Mucosa of rectum (tissue), 2 donors: Measurements from ENCODE around the gene CD93.

Experiments used
- H3K27ac ChIP-seq, 2 donors: one replicate each; pipeline ENCODE4 v1.7.0; 2013; ENCODE audit warnings: inconsistent platforms in 2 of 2, low read depth in 2 of 2, low read length in 2 of 2
- H3K27me3 ChIP-seq, 2 donors: one replicate each; pipeline ENCODE4 v1.7.0; 2013; ENCODE audit warnings: low read length in 2 of 2; ENCODE audit not compliant: control insufficient read depth in 2 of 2, insufficient read depth in 2 of 2
- H3K36me3 ChIP-seq, 2 donors: one replicate each; pipeline ENCODE4 v1.7.0; 2013; ENCODE audit warnings: low read length in 2 of 2; ENCODE audit not compliant: control insufficient read depth in 2 of 2, insufficient read depth in 2 of 2
- H3K4me1 ChIP-seq, 2 donors: one replicate each; pipeline ENCODE4 v1.7.0; 2013; ENCODE audit warnings: low read length in 2 of 2, mild to moderate bottlenecking in 1 of 2; ENCODE audit not compliant: control insufficient read depth in 2 of 2, insufficient read depth in 2 of 2
- H3K4me3 ChIP-seq, 2 donors: one replicate each; pipeline ENCODE4 v1.7.0; 2013; ENCODE audit warnings: low read length in 2 of 2
- H3K9ac ChIP-seq, 2 donors: one replicate each; pipeline ENCODE4 v1.7.0; 2013; ENCODE audit warnings: low read length in 2 of 2, low read depth in 1 of 2, mild to moderate bottlenecking in 1 of 2
- H3K9me3 ChIP-seq, 2 donors: one replicate each; pipeline ENCODE4 v1.7.0; 2013; ENCODE audit warnings: low read length in 2 of 2; ENCODE audit not compliant: control insufficient read depth in 2 of 2
- donor health status: healthy.
- donor health status: Normal muscosa, but diverticular disease.

The CD93 gene

GRCh38 chr20:23071996-23072395 lies 14.1 kb downstream of the CD93 start:
- no peaks in the 10 kb centered on the region for H3K9me3 ChIP-seq
- no peaks in the 10 kb centered on the region for H3K4me1 ChIP-seq
- H3K9ac ChIP-seq, result no peak overlapping the region
- H3K4me3 ChIP-seq, result no peak overlapping the region
- no peak overlapping the region for H3K27ac ChIP-seq
- H3K36me3 ChIP-seq, result no peaks in the 10 kb centered on the region
- H3K27me3 ChIP-seq, result no peaks in the 10 kb centered on the region

GRCh38 chr20:23071398-23071797 lies 14.7 kb downstream of the CD93 start:
- Histone ChIP-seq H3K36me3 (no peaks in the 10 kb centered on the region), H3K4me1 (no peaks in the 10 kb centered on the region), H3K4me3 (no peak overlapping the region), H3K9me3 (no peaks in the 10 kb centered on the region), H3K27ac (no peak overlapping the region), H3K9ac (no peak overlapping the region), H3K27me3 (no peaks in the 10 kb centered on the region)

GRCh38 chr20:23069108-23069507 lies 17.0 kb downstream of the CD93 start:
- Histone ChIP-seq H3K4me1 (no peaks in the 10 kb centered on the region), H3K27me3 (no peaks in the 10 kb centered on the region), H3K9me3 (no peaks in the 10 kb centered on the region), H3K4me3 (no peak overlapping the region), H3K9ac (no peak overlapping the region), H3K36me3 (no peaks in the 10 kb centered on the region), H3K27ac (no peak overlapping the region)

- Histone ChIP-seq H3K27me3 (no peaks in the 10 kb centered on the region), H3K27ac (no peak overlapping the region), H3K9me3 (no peaks in the 10 kb centered on the region)
Observed at GRCh38 chr20:23068283-23068682, 17.8 kb downstream of the CD93 start.

GRCh38 chr20:23066772-23067171 lies 19.4 kb downstream of the CD93 start:
- no peak overlapping the region for H3K27ac ChIP-seq
- peaks cover 0 to 3% of the 10 kb centered on the region in 2 donors for H3K4me1 ChIP-seq
- no peaks in the 10 kb centered on the region for H3K9me3 ChIP-seq
- H3K4me3 ChIP-seq, result no peak overlapping the region
- no peaks in the 10 kb centered on the region for H3K27me3 ChIP-seq
- no peaks in the 10 kb centered on the region for H3K36me3 ChIP-seq
- no peak overlapping the region for H3K9ac ChIP-seq

More at GRCh38 chr20:23068283-23068682, 17.8 kb downstream of the CD93 start:
- Histone ChIP-seq H3K9ac (no peak overlapping the region), H3K4me3 (no peak overlapping the region), H3K36me3 (no peaks in the 10 kb centered on the region), H3K4me1 (no peaks in the 10 kb centered on the region)

GRCh38 chr20:23065266-23066201 lies 20.6 kb downstream of the CD93 start:
- Histone ChIP-seq H3K4me1 (peaks cover 0 to 9% of the 10 kb centered on the region in 2 donors), H3K27ac (no peak overlapping the region), H3K27me3 (no peaks in the 10 kb centered on the region), H3K4me3 (no peak overlapping the region), H3K9me3 (no peaks in the 10 kb centered on the region), H3K36me3 (no peaks in the 10 kb centered on the region), H3K9ac (no peak overlapping the region)

- no peak overlapping the region for H3K4me3 ChIP-seq
- no peaks in the 10 kb centered on the region for H3K27me3 ChIP-seq
- peaks cover 0 to 9% of the 10 kb centered on the region in 2 donors for H3K4me1 ChIP-seq
- H3K9me3 ChIP-seq, result no peaks in the 10 kb centered on the region
- H3K27ac ChIP-seq, result no peak overlapping the region
- H3K36me3 ChIP-seq, result no peaks in the 10 kb centered on the region
- no peak overlapping the region for H3K9ac ChIP-seq
Observed at GRCh38 chr20:23063581-23063980, 22.5 kb downstream of the CD93 start.

- H3K9me3 ChIP-seq, result no peaks in the 10 kb centered on the region
- no peaks in the 10 kb centered on the region for H3K27me3 ChIP-seq
- no peaks in the 10 kb centered on the region for H3K36me3 ChIP-seq
- H3K4me1 ChIP-seq, result peaks cover 0 to 9% of the 10 kb centered on the region in 2 donors
- H3K9ac ChIP-seq, result no peak overlapping the region
- no peak overlapping the region for H3K27ac ChIP-seq
- H3K4me3 ChIP-seq, result no peak overlapping the region
Observed at GRCh38 chr20:23063168-23063567, 23.0 kb downstream of the CD93 start.

GRCh38 chr20:23062632-23063031 lies 23.5 kb downstream of the CD93 start:
- no peak overlapping the region for H3K4me3 ChIP-seq
- H3K4me1 ChIP-seq, result peaks cover 0 to 9% of the 10 kb centered on the region in 2 donors
- no peak overlapping the region for H3K9ac ChIP-seq
- H3K9me3 ChIP-seq, result no peaks in the 10 kb centered on the region
- no peaks in the 10 kb centered on the region for H3K36me3 ChIP-seq
- peak overlapping the region in 1 of 2 donors; percentile 45 for H3K27ac ChIP-seq
- no peaks in the 10 kb centered on the region for H3K27me3 ChIP-seq

- Histone ChIP-seq H3K27me3 (no peaks in the 10 kb centered on the region), H3K27ac (peak overlapping the region in 1 of 2 donors; percentile 45), H3K9ac (no peak overlapping the region)
Observed at GRCh38 chr20:23061734-23062561, 24.2 kb downstream of the CD93 start.

More at GRCh38 chr20:23061734-23062561, 24.2 kb downstream of the CD93 start:
- Histone ChIP-seq H3K9me3 (no peaks in the 10 kb centered on the region), H3K4me1 (peaks cover 0 to 9% of the 10 kb centered on the region in 2 donors), H3K36me3 (no peaks in the 10 kb centered on the region), H3K4me3 (no peak overlapping the region)
